NOMO-1 treated with dmso at 0.1 percent for 144 hours (cell line): ENCODE measurements around the gene WNT7A.

Experiments
- DNase-seq: peaks from one replicate; lab custom pipeline; 2025; ENCODE audit not compliant: unreplicated experiment; lab: John Stamatoyannopoulos, UW

WNT7A gene

DNA sequence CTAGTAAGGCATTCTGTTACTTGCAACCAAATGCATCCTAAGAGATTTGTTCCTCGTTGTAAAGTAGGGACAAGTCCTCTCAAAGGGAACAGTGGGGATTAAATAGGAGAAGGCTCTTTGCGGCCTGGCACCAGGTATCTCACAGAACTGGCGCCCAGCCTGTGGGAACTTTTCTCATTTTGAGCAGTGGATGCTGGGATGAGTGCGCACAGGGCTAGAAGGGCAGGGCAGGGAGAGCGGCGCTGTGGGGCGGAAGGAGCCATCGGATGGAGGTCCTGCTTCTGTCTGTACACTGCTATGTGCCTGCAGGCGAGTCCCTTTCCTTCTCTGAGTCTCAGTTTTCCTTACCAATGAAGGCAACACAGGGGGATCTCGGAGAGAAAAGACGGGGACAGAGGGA lies 50.6 kb downstream of the WNT7A start:
- DNase-seq: no peak

DNA sequence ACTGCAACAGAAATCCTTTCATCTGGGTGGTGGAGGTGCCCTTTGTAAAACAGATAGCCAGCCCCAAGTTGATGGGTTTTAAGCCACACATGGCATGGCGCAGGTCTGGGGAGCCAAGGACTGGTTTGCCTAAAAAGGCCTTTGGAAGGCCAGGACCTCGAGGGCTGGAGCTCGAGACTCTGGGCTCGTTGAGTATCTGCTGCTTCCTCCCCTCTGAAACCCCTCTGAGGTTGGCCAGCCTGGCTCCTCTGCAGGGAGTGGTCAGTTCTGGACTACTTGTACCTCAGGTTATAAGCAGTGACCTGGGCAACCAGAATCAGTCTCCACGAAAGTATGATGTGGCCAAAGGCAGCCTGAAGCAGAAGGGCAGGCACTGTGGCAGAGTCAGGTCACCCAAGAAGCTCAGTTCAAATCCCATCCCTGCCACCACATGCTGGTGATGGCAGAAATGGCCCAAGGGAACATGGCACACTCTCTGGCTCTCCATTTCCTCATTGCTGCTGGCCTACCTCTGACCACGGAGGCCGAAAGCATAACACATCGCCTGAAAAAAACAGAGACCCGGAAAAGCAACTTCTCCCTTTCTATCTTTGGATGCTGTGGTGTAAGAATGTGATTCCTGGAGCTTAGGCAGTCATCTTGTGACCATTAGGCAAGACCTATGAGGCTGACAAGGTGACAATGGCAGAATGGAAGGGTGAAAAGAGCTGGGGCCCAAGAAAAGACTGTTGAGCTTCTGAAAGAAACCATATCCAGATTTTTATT lies 51.2 kb downstream of the WNT7A start:
- DNase-seq: no peak

DNA sequence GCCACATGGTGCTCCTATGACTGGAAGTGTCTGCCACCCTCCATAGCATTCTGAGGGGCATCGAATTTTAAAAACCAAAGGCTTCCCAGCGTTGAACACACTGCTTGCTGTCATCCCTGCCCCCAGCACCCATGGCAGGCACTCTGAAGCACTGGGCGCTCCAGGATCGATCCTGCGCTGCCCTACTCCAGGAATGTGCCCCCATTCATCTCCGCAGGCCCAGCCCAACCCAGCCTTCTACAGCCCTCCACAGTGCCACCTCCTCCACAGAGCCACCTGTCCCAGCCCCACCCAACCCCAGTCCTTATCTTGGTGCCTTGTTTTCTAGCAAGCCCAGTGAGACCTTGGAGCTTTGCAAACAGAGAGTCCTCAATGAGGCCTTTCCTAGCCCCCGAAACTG lies 52.2 kb downstream of the WNT7A start:
- DNase-seq: no peak

DNA sequence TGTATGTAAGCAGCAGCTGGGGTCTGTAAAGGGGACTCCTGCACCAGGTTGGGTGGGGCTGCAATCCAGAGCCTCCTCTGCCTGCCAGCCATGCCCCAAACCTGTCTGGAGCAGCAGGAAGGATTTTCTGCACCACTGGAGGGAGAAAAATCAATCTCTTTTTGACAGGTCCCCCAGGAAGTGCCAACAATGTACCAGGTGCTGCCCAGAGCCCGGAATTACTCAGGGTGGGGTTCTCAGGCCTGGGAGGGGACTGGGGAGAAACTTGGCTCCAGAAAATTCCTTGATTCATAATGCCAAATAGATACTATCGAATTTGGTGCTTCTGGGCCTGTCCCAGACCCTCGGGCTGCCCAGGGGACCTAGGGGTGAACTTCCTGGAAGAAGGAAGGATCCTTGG lies 52.6 kb downstream of the WNT7A start:
- DNase-seq: no peak

DNA sequence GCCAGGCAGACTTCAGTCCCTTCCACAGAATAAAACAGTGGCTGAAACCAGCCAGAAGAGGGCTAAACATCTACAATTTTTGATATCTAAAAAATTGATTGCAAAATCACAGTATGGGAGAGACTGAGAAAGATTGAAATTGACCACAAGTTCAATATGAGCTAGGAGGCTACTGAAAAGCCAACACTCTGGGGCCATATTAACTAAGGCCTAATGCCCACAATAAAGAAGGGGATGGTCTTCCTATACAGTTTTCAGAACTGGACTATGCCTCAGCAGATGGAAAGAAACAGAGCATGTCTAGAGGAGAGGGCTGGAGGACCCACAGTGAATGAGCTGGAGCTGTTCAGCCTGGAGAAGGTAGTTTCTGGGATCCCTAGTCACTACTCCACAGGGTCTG lies 53.2 kb downstream of the WNT7A start:
- no peak for DNase-seq

DNA sequence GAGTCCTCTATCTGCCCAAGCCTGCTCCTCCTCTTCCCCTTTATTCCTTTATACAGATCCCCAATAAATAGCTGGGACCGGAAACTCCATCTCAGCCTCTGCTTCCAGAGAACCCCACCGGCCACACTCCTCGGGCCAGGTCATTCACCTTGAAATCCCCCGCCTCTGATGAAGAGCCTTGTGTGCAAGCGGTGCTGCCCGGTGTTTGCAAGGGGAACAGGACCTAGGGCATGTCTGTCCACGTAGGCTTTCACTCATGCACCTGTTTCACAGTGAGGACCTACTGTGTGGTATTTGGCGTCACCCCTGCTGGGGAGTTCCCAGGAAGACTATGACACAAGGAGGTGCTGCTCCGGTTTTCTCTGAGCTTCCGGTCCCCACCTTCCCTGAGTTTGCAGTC lies 54.0 kb downstream of the WNT7A start:
- DNase-seq: no peak

DNA sequence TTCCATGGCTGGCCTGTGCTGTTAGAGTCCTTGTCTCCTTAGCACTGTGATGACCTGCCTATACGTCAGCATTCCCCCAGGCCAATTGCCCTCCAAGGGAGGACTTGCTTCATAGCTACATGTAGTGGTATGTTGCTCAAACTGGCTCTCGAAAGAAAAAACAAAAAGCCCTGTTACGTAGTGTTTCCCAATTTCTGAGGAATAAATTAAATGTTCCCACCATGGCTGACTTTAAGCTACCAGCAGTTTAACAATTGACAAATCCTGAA lies 54.6 kb downstream of the WNT7A start:
- DNase-seq: no peak

DNA sequence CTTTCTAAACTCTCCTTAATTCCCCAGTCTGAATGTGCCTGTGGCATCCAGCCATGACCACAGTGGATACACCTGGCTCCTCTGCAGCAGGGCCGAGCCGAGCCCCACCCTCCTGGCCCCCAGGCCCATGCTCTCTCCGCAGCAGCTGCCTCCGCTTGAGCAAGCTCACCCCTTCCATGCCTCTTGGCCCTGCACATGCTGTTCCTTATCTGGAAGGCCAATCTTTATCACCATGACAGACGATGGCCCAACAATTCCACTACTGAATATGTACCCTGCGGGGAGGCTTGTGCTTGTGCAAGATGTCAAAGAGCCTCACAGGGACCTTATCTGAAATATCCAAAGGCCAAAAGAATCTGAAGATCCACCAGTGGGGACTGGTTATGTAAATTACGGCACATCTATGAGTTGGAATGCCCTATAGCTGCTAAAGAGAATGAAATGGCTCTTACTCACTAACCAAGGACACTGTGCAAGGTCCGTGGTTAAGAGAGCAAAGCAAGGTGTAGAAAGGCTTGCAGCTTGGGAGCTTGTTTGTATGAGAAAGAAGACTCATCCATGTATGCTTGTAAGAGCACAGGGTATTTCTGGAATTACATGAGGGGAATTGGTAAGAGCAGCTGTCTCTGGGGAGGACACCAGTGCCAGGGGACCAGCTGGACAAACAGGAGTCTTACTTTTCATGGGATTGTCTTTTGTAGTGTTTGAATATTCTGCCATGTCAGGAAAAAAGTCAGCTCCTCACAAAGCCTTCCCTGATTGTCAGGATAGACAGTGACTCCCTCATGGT lies 55.2 kb downstream of the WNT7A start:
- no peak for DNase-seq

DNA sequence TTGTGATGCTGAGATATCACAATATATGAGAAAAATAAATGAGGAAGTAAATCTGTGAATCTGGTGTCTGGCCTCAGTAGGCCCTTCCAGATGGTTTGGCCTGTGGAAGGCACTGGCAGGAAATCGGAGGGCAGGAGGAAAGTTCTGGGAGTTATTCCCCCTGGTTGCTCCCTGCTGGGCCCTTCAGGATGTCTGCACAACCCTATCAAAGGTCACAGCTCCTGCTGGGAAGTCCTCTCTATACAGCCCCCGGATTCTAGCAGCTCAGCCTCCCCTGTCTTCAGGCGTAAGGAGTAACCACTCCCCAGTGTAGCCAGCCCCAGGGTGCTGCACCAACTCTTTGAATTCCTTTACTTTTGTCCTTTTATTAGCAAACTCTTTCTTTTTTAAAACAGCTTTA lies 56.2 kb downstream of the WNT7A start:
- no peak for DNase-seq

DNA sequence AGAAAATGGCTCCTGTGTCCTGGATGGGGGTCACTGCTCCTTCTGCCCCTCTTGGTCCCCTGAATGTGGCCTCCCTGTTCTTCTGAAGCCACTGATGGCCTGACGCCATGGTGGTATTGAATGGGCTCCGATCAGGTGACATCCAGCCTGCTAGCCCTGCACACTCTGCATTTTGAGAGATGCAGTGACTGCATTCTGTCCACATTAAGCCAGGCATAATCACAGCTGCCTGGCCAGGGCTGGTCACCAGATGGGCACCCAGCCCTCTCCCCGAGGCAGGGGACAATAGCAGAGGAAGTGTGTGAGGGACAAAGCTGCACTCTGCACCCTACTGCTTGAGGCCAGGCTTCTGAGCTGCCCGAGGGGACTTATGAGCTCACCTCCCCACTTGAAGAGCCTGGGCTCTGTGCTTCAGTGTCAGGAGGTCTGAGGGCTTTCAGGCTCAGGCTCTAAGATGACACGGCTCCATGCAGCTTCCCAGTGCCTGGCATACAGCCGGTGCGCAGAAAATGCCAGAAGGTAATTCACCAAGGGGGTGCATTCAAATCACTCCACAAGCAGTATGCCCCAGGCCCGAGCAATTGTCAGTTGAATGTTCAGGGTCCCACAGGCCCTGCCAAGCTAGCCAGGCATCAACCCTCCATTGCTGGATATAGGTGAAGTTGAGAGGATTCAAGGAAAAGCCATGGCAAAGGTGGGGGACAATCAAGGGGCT lies 56.8 kb downstream of the WNT7A start:
- no peak for DNase-seq

DNA sequence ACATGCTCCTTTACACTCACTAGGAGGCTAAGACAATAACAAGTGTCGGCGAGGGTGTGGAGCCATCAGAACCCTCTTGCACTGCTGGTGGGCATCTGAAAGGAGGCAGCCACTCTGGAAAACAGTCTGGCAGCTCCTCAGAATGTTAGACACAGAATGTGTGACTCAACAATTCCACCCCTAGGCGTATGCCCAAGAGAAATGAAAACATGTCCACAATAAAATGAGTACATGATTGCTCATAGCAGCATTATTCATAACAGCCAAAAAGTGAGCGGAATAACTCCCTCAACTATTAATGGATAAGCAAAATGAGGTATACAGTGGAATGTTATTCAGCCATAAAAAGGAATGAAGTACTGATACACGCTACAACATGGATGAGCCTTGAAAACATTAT lies 57.8 kb downstream of the WNT7A start:
- DNase-seq: no peak

DNA sequence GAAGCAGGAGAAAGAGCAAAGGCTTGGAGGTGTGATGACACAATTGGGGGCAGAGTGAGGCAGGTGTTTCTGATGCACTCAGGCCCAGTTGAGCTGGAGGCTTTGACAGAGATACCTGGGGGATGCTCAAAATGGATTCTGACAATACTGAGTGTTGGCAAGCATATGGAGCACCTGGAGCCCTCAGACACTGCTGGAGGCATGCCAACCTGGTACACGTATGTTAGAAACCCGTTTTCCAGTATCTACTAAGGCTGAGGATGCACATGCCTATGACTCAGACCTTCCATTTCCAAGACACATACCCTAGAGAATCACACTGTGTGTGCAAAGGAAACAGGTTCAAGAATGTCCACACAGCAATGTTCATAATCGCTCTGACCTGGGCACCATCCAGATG lies 58.7 kb downstream of the WNT7A start:
- DNase-seq: no peak

DNA sequence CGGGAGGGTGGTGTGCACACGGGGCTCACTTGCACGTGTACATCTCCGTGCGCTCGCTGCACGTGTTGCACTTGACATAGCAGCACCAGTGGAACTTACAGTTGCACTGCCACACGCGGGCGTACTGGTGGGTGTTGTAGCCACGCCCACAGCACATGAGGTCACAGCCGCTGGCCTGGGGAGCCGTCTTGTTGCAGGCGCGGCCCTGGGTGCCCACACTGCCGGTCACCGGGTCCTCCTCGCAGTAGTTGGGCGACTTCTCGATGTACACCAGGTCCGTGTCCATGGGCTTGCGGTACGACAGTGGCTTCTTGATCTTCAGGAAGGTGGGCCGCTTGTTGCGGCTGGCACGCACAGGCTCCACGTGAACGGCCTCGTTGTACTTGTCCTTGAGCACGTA lies 61.0 kb downstream of the WNT7A start:
- DNase-seq: no peak

DNA sequence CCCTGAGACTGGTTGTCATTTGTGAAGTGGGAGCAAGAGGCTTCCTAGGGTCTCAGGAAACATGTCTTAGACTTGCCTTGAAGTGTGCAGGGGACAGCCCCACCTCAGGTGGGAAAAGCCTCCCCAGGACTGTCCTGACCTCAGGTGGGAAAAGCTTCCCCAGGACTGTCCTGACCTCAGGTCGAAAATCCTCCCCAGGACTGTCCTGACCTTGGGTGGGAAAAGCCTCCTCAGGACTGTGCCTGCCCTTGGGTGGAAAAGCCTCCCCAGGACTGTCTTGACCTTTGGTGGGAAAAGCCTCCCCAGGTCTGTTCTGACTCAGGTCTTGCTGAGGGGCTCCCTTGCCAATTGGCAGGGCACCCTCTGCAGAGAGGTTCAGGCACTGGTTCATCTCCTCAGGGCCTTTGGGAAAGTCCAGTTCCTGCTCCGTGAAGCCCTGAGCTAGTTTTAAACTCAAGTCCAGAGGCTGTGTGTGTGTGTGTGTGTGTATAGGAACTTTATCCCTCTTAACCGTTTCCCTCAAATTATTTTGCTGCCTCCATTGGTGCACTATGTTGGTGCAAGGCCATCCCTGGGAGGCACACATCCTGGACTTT lies 64.7 kb downstream of the WNT7A start:
- no peak for DNase-seq

DNA sequence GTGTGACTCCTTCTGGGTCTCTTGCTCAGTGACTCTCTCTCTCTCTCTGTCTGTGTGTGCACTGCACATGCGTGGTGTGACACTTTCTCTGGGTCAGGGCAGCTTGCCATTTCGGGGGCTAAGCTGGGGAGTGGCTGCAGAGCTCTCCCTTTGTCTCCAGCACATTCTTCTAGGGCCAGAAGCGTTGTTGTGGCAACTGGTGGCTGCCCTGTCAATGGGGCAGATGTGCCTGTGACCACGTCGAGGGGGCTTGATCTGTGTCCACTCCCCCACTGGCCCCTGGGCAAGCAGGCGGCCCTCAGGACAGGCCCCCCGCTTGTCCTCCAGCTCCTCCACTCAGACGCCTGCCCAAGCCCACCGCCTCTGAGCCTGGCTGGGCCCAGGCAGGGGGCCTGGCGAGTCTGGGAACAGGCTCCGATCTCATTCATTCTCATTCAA lies 67.8 kb downstream of the WNT7A start:
- DNase-seq: no peak

DNA sequence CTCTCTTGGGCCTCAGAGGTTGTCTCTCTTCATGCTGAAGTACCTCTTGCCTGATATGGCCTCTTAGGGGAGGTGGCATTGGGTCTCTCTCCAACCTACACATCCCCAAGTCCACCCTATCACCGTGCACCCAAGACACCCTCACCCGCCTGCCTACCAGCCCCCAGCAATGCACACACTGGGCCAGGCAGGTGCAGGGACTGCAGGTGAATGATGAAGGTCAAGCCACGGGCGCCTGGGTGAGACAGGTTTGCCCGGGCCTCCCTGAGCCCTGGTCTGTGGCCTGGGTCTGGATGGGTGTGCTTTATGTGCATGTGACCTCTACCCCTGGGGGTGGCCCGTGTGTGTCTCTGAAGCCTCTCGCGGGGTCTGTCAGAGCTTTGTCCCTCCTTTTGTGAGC lies 68.3 kb downstream of the WNT7A start:
- no peak for DNase-seq

DNA sequence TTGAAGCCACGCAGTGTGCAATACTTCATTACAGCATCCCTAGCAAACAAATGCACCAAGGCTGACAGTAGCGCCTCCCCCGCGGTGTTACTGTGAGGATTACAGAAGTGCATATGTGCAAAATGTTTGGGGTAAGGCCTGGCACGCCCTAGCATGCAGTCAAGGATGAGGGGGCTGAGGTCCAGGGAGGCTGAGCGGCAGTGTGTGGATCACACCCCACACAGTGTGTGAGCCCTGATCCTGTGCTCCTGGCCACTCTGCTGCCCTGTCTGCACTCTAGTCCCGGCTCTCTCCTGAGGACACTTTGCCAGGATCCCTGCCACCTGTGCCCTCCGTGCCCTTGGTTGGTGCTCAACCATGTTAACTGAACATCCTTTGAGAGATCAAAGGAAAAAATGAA lies 71.3 kb downstream of the WNT7A start:
- no peak for DNase-seq

DNA sequence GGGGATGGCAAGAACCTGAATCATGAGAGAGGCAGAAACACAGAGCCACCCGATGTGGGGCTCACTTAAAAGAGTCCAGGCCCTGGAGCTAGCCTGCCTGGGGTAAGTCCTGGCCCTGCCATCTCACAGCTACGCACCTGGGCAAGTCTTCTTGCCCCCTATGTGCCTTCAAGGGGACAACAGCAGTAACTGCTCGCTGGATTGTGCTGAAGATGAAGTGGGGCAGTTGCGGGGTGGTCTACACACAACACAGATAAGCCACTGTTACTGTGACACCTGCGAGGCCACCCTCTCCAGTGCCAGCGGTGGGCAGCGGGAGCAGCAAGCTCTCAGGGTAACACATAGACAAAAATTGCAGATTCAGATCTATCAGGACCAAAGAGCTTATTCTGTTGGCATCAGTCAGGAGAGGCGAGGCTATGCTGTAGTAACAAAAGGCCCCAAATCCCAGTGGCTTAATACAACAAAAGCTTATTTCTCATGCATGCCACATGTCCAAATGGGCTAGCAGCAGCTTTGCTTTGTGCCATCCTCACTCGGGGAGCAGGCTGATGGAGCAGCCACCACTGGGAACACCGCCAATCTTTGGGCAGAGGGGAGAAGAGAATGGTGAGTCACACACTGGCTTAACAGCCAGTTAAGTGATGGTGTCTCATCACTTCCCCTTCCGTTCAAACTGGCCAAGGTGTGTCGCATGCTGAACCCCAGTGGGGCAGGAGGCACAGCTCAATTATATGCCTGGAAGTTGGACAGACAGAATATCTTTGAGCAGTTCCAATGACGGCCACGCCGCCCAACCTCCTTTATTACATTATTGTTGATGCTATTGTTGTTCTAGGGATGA lies 78.3 kb downstream of the WNT7A start:
- DNase-seq: no peak

DNA sequence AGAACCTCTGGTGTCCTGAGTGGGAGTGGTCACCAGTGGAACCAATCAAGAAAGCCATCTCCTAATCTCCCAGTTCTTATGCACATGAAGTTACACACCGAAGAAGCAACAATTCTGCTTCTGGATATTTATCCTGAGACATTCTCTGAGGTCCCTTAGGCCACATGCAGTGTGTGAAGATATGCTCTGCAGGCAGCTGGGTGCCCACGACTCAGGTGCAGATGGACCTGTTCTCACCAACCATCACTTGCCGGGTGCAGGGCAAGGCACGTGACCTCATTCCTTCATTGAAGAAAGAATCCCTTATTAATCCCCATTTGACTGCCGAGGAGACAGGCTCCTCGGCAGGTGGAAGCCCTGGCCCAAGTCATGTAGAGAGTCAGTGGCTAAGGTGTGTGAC lies 79.8 kb downstream of the WNT7A start:
- no peak for DNase-seq

DNA sequence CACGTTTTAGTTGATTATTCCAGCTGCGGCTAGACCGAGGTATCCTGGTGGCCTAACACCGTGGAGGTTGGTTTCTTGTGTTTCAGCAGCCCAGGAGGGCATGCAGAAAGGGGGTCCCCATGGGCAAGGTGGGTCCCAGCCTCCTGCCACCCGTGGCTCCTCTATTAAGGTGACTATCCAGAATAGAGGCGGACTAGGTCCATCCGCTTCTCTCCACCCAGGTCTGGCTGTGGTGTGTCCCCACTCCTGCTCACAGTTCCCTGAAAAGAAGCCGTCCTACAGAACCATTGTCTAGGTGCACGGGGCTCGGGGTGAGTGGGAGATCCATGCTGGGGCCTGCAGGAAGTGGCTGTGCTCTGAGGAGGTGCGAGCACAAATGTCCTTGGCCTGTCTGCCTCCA lies 81.5 kb downstream of the WNT7A start:
- DNase-seq: no peak
